ENCODE measurements around the gene PFN3. TPM values are rescaled to one million over a fixed set of nuclear protein-coding genes. Genes with fewer than 3 reads are reported as not detected.

Gene PFN3
- total RNA-seq, 2 experiments from 2014 or later: not detected

DNA sequence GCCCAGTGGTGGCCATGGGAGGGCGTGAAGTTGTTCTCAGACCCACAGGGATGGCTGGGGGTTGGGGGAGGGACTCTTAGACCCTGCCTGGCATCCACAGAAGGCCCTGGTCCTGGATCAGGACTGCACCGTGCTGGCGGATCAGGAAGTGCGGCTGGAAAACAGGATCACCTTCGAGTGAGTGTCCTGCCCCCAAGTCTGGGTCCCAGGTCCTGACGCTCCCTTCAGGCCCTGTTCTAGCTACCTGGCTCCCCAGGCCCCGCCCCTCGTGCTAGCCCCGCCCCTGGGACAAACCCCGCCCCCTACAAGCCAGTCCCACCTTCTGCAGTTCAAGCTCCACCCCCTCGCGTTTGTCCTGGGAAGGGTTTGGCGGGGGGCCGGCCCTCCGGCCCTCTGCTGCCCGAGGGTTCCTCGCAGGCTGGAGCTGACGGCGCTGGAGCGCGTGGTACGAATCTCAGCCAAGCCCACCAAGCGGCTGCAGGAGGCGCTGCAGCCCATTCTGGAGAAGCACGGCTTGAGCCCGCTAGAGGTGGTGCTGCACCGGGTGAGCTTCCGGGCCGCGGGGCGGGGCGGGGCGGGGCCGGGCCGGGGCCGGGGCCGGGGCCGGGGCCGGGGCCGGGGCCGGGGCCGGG, 29.9 kb downstream of the PFN3 start:
- Mint-ChIP-seq H3K4me1 (ENCODE audit: low read depth) (peaks cover 70% of the 10 kb centered on the region), H3K27ac (no peak overlapping the region), H3K4me3 (peak overlapping the region; percentile 31), H3K27me3 (ENCODE audit: low read depth) (no peaks in the 10 kb centered on the region), H3K36me3 (ENCODE audit: low read depth) (peaks cover 74% of the 10 kb centered on the region), H3K9me3 (ENCODE audit: insufficient read depth) (no peaks in the 10 kb centered on the region)
- POLR2A ChIA-PET: interaction anchor here (0.6 to 4.0 kb wide), 4 partner anchors 8 to 114 kb away, joined by 3 to 18 read pairs (median 4); partner anchors contain the start of gene LMAN2
- peak; percentile 63 for DNase-seq
- peak; percentile 62 for ATAC-seq
- CTCF ChIA-PET: interaction anchor here (0.7 to 9.3 kb wide), 20 partner anchors 7 to 256 kb away, joined by 3 to 122 read pairs (median 8); partner anchors contain the start of genes F12, LMAN2, MXD3 and PFN3

DNA sequence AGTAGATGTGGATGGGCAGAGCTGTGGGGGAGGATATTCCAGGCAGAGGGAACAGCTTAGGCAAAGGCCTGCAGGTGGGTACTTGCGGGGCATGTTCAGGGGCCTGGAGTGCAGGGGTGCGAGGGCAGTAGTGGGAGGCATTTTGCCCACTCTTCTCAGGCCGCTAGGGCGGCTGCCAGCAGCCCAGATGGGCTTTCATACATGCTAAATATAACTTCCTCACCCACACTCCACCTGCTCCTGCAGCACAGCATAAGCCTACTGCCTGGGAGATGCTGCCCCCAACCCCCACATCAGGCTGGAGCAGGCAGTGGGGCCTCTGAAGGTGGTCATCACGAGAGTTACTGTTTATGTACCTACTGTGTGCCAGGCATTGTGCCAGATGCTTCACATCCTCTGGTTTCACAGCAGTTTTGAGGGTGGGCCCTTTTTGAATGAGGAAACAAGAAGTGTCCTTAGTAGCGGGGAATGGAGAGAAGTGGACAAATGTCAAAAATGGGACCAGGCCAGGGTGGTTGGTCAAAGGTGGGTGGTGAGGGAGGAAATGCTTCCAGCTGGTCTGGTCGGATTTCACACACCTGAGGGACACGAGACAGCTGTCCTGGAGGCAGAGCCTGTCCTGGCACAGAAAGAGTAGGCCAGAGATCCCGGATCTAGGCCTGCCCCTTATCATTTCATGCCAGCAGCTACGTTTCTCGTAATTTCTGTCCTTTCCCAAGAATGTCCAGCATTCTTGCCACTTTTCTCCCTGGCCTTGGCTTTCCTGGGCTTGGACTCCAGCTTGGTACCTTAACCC, 30.6 kb downstream of the PFN3 start:
- H3K36me3 Mint-ChIP-seq (ENCODE audit: low read depth): peaks cover 71% of the 10 kb centered on the region
- H3K9me3 Mint-ChIP-seq (ENCODE audit: insufficient read depth): no peaks in the 10 kb centered on the region
- CTCF ChIA-PET: interaction anchor here (0.7 to 9.3 kb wide), 35 partner anchors 8 to 134 kb away, joined by 3 to 122 read pairs (median 4); partner anchors contain the start of genes F12, LMAN2, MXD3 and PFN3
- no peaks in the 10 kb centered on the region for H3K27me3 Mint-ChIP-seq (ENCODE audit: low read depth)
- DNase-seq (no peak), ATAC-seq (no peak)
- H3K27ac Mint-ChIP-seq: peak overlapping the region; percentile 32
- H3K4me1 Mint-ChIP-seq (ENCODE audit: low read depth): peaks cover 72% of the 10 kb centered on the region
- no peak overlapping the region for H3K4me3 Mint-ChIP-seq
- POLR2A ChIA-PET: interaction anchor here (0.8 to 4.0 kb wide), 3 partner anchors 9 to 20 kb away, joined by 3 to 18 read pairs (median 6); partner anchors contain the start of gene LMAN2

DNA sequence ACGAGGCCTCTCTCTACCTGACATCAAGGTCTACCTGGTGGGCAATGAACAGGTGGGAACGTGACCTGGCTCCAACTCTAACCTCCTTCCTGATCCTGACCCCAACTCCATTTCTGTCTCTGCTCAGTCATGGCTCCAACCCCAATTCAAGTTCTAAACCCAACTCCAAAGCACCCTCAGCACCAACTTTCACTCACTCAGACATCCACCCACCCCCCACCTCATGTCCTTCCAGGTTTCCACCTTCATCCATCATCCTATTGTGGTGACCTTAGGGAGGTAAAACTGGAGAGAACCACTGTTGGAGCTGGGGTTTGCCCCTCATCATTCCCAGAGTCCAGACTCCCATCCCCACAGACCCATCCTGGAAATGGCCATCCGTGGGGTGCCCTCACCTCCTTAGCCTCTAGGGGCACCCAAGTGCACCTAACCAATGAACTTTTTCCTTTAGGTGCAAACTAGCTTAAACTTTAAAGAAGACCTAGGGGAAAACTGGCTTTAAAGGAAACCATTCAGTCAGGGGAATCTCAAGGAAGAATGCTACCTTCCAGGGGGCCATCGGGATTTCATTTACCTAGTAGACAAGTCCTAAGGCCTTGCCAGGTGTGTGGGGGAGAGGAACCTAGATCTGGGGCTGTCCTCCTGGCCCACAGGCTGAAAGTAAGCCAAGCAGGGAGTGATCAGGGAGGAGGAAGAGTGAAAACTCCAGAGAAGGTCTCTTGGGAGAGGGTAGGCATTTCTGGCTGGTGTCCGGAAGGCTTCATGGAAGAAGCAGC, 31.4 kb downstream of the PFN3 start:
- peak; percentile 55 for DNase-seq

DNA sequence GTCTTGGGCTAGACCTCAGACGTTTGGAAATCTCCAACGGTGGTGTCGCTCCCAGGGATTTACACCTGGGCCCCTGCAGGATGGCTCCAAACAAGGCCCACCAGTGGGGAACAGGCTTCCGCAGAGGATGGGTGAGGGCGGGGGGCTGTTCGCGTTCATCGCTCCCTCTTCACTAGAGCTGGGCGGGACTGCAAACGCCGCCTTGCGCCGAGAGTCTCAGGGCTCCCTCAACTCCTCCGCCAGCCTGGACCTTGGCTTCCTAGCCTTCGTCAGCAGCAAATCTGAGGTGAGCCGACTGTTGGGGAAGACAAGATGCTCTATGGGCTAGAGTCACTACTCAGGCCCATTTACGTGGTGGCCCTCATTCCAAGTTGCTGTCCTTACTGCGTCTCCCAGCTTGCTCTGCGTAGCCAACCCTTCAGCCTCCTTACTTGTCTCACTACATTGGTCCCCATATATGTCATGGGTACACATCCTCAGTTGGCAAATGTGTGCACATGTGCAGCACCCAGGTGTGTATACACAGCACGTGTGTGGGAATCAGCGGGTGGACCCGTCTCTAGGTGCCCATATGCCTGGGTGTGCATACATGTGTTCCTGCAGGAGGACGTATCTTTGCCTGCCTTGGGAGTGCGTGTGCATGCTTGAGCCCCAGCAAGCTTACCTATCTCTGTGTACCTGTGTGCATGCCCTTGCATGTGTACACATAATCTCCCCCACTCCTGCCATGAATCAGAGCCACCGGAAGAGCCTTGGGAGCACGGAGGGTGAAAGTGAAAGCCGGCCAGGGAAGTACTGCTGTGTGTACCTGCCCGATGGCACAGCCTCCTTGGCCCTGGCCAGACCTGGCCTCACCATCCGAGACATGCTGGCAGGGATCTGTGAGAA, 32.2 kb downstream of the PFN3 start:
- CTCF ChIA-PET: interaction anchor here (0.8 to 9.3 kb wide), 25 partner anchors 9 to 132 kb away, joined by 3 to 122 read pairs (median 3); partner anchors contain the start of genes LMAN2, PFN3, RGS14 and SLC34A1
- H3K27ac Mint-ChIP-seq: peak overlapping the region; percentile 6
- no peaks in the 10 kb centered on the region for H3K9me3 Mint-ChIP-seq (ENCODE audit: insufficient read depth)
- peaks cover 73% of the 10 kb centered on the region for H3K4me1 Mint-ChIP-seq (ENCODE audit: low read depth)
- peaks cover 64% of the 10 kb centered on the region for H3K36me3 Mint-ChIP-seq (ENCODE audit: low read depth)
- no peak for DNase-seq
- no peaks in the 10 kb centered on the region for H3K27me3 Mint-ChIP-seq (ENCODE audit: low read depth)
- POLR2A ChIA-PET: interaction anchor here (0.5 to 1.3 kb wide), 2 partner anchors 17 to 59 kb away, joined by 4 read pairs; partner anchors contain the start of genes GRK6 and LMAN2
- ATAC-seq: no peak
- no peak overlapping the region for H3K4me3 Mint-ChIP-seq

More for the DNA sequence above, 31.4 kb downstream of the PFN3 start:
- ChIA-PET POLR2A (interaction anchor here (0.5 to 1.3 kb wide), 3 partner anchors 10 to 58 kb away, joined by 4 to 6 read pairs (median 4); partner anchors contain the start of genes GRK6 and LMAN2), CTCF (interaction anchor here (0.7 to 9.3 kb wide), 28 partner anchors 9 to 133 kb away, joined by 3 to 122 read pairs (median 3); partner anchors contain the start of genes LMAN2, PFN3, RGS14 and SLC34A1)
- H3K36me3 Mint-ChIP-seq (ENCODE audit: low read depth): peaks cover 70% of the 10 kb centered on the region
- peak overlapping the region; percentile 51 for H3K27ac Mint-ChIP-seq
- no peaks in the 10 kb centered on the region for H3K27me3 Mint-ChIP-seq (ENCODE audit: low read depth)
- H3K4me3 Mint-ChIP-seq: no peak overlapping the region
- H3K4me1 Mint-ChIP-seq (ENCODE audit: low read depth): peaks cover 74% of the 10 kb centered on the region
- H3K9me3 Mint-ChIP-seq (ENCODE audit: insufficient read depth): no peaks in the 10 kb centered on the region
- no peak for ATAC-seq

DNA sequence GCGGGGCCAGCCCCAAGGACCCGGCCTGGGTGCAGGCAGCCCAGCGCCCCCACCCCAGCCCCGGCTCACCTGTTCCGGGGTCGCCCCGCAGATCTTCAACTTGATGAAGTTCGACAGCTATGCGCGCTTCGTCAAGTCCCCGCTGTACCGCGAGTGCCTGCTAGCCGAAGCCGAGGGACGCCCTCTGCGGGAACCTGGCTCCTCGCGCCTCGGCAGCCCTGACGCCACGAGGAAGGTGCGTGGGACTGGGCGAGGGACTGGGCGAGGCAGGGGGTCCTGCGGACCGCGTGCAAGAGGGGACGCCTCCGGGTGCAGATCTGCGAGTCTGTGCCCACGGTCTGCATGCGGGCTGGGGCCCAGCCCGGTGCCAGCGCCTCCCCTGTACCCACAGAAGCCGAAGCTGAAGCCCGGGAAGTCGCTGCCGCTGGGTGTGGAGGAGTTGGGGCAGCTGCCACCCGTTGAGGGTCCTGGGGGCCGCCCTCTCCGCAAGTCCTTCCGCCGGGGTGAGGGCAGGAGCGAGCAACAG, 33.1 kb downstream of the PFN3 start:
- no peaks in the 10 kb centered on the region for H3K27me3 Mint-ChIP-seq (ENCODE audit: low read depth)
- H3K36me3 Mint-ChIP-seq (ENCODE audit: low read depth): peaks cover 61% of the 10 kb centered on the region
- H3K9me3 Mint-ChIP-seq (ENCODE audit: insufficient read depth): no peaks in the 10 kb centered on the region
- no peak overlapping the region for H3K4me3 Mint-ChIP-seq
- CTCF ChIA-PET: no interaction called here
- H3K4me1 Mint-ChIP-seq (ENCODE audit: low read depth): peaks cover 72% of the 10 kb centered on the region
- POLR2A ChIA-PET: no interaction called here
- H3K27ac Mint-ChIP-seq: no peak overlapping the region
- no peak for DNase-seq
- ATAC-seq: no peak

DNA sequence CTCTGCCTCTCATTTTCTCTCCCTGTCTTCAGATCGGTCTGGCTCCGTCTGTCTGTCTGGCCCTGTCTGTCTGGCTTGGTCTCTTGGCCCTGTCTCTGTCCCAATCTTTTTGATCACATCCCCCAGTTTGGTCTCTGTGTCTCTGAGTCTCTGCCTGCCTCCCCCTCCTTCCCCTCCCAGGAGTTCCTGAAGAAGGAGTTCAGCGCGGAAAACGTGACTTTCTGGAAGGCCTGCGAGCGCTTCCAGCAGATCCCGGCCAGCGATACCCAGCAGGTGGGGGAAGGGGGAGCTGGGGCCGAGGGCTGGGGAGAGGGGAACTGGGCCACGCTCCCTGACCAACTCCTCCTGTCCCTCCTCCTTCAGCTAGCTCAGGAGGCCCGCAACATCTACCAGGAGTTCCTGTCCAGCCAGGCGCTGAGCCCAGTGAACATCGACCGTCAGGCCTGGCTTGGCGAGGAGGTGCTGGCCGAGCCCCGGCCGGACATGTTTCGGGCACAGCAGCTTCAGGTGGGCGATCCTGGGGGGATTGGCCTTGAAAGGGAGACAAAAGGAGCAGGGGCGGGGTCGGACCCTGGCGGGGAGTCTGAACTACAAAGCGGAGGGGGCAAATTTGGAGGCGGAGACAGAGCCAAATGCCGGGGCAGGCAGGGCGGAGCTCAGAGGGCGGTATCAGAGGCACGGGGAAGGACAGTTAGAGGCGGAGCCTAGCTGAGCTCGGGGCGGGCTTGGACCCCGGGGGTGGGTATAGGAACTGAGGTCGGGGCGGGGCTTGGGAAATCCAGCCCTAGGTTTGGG, 33.7 kb downstream of the PFN3 start:
- Mint-ChIP-seq H3K27me3 (ENCODE audit: low read depth) (no peaks in the 10 kb centered on the region), H3K4me1 (ENCODE audit: low read depth) (peaks cover 73% of the 10 kb centered on the region), H3K4me3 (no peak overlapping the region), H3K27ac (no peak overlapping the region), H3K9me3 (ENCODE audit: insufficient read depth) (no peaks in the 10 kb centered on the region), H3K36me3 (ENCODE audit: low read depth) (peaks cover 63% of the 10 kb centered on the region)
- DNase-seq (no peak), ATAC-seq (no peak)
- CTCF ChIA-PET: interaction anchor here (4.0 kb wide), 1 partner anchor 23 kb away, joined by 23 read pairs; no protein-coding TSS in a partner anchor
- POLR2A ChIA-PET: interaction anchor here (0.9 kb wide), 1 partner anchor 10 kb away, joined by 3 read pairs; no protein-coding TSS in a partner anchor

DNA sequence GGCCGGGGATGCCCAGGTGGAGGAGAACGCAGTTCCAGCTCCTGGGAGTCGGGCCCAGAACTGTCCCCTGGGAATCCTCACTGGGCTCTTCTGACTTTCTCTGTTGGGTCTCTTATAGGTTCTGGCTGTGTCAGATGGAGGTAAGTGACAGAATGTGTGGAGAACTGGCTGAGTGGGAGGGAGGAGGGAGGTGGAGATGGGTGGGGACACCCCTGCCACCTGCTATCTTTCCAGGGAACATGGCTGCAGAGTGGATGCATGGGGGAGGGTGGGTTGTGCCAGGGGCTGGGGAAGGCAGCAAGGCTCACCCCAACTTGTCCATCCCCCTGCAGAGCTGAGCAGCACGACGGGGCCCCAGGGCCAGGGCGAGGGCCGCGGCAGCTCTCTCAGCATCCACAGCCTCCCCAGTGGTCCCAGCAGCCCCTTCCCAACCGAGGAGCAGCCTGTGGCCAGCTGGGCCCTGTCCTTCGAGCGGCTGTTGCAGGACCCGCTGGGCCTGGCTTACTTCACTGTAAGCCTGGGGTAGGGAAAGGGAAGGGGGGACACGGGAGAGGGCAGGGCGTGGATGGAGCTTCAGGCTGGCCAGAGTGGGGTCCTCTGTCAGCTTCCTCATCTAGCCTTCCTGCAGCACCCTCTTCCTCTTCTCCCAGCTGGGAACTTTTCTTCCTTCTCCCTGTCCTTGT, 34.5 kb downstream of the PFN3 start:
- Mint-ChIP-seq H3K27me3 (ENCODE audit: low read depth) (no peaks in the 10 kb centered on the region), H3K9me3 (ENCODE audit: insufficient read depth) (no peaks in the 10 kb centered on the region), H3K4me1 (ENCODE audit: low read depth) (peaks cover 73% of the 10 kb centered on the region), H3K4me3 (no peak overlapping the region), H3K27ac (no peak overlapping the region), H3K36me3 (ENCODE audit: low read depth) (peaks cover 59% of the 10 kb centered on the region)
- DNase-seq (no peak), ATAC-seq (no peak)
- POLR2A ChIA-PET: interaction anchor here (0.9 kb wide), 1 partner anchor 9 kb away, joined by 3 read pairs; no protein-coding TSS in a partner anchor
- CTCF ChIA-PET: interaction anchor here (4.0 kb wide), 1 partner anchor 24 kb away, joined by 23 read pairs; no protein-coding TSS in a partner anchor

DNA sequence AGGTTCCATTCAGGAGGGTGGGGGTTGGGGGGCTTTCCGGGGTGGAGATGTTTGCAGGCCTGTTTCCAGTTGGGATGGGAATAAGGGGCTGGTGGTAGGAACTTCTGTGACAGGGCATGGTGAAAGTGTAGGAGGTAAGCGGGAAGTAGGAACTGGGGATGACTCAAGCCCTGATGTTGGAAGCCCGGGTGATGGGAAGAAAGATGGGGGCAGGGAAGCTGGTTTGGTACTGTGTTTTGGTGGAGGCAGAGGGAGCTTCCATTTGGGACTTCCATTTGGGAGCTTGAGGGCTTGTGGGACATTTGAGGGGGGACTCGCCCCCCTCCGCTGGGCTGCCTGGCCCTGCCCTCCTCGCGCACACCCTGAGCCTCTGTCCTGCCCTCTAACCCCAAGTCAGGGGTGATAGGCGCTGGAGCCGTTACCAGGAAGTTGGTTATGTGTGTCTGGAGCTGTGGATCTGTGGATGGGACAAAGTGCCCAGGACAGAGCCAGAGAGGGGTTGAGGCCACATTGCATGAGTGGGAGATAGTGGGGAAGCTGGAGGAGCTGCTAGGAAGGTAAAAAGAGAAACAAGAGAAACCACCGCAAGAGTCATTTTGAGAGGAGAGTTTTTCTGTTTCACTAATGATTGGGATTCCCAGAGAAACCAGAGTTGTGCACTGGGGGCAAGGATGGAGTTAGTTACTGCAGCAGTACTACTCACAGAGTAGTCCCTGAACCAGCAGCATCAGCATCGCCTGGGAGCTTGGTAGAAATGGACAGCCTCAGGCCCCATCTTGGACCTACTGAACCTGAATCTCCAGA, 36.1 kb downstream of the PFN3 start:
- no peaks in the 10 kb centered on the region for H3K27me3 Mint-ChIP-seq (ENCODE audit: low read depth)
- ChIA-PET POLR2A (interaction anchor here (0.7 to 1.6 kb wide), 5 partner anchors 11 to 822 kb away, joined by 3 to 4 read pairs (median 3); no protein-coding TSS in a partner anchor), CTCF (interaction anchor here (0.9 to 4.0 kb wide), 5 partner anchors 19 to 91 kb away, joined by 3 to 23 read pairs (median 4); no protein-coding TSS in a partner anchor)
- peak overlapping the region; percentile 54 for H3K27ac Mint-ChIP-seq
- no peak overlapping the region for H3K4me3 Mint-ChIP-seq
- peaks cover 56% of the 10 kb centered on the region for H3K36me3 Mint-ChIP-seq (ENCODE audit: low read depth)
- no peak for ATAC-seq
- no peak for DNase-seq
- no peaks in the 10 kb centered on the region for H3K9me3 Mint-ChIP-seq (ENCODE audit: insufficient read depth)
- H3K4me1 Mint-ChIP-seq (ENCODE audit: low read depth): peaks cover 75% of the 10 kb centered on the region

Measured in activated CD8-positive, alpha-beta T cell treated with anti-CD3 and anti-CD28 coated beads, Interleukin-2, amount 10 ng/mL, durations not matched to agents 7 days and 5 days (primary cell).